Measurements from ENCODE around the gene TBC1D22A.

- no peak for TF ChIP-seq EZH2 (IDR thresholded peaks at IDR 0.05)
- TF ChIP-seq ZNF274 (IDR thresholded peaks at IDR 0.05; ENCODE audit: low read depth, low read length), result no peak
- no peak for TF ChIP-seq CTCF (IDR thresholded peaks at IDR 0.05 in 2 of 3, conservative IDR thresholded peaks at IDR 0.05 in 1 of 3; ENCODE audit: borderline replicate concordance in 1 of 3, insufficient read depth in 1 of 3, low read depth in 2 of 3, low read length in 2 of 3)
- TF ChIP-seq POLR2AphosphoS5 (IDR thresholded peaks at IDR 0.05; ENCODE audit: low read depth, low read length), result no peak
- TF ChIP-seq POLR2A (IDR thresholded peaks at IDR 0.05; ENCODE audit: borderline replicate concordance, extremely low read depth, insufficient read depth, insufficient read length), result no peak
- TF ChIP-seq CEBPB (IDR thresholded peaks at IDR 0.05; ENCODE audit: low read depth), result no peak
- no peak for TF ChIP-seq ZFX (IDR thresholded peaks at IDR 0.05)
- TF ChIP-seq MAX (IDR thresholded peaks at IDR 0.05), result no peak
- TF ChIP-seq RAD21 (IDR thresholded peaks at IDR 0.05; ENCODE audit: low read depth), result no peak
- no peak for TF ChIP-seq SRF (IDR thresholded peaks at IDR 0.05; ENCODE audit: low read depth)
Observed at GRCh38 chr22:47036936-47037485, 274.6 kb downstream of the TBC1D22A start.
